Raji (cell line): ENCODE measurements around the gene LRP1B.

Source experiments
- POLR2A ChIP-seq: IDR thresholded peaks from 2 replicates; pipeline ENCODE4 v1.6.1; 2011; ENCODE audit warnings: low read depth, low read length, control low read depth; ENCODE audit not compliant: insufficient read depth

Gene LRP1B

GRCh38 chr2:140200764-140201163 lies 1930.1 kb downstream of the LRP1B start:
- TF ChIP-seq POLR2A: no peak

GRCh38 chr2:140200307-140200706 lies 1930.5 kb downstream of the LRP1B start:
- no peak for TF ChIP-seq POLR2A

DNA sequence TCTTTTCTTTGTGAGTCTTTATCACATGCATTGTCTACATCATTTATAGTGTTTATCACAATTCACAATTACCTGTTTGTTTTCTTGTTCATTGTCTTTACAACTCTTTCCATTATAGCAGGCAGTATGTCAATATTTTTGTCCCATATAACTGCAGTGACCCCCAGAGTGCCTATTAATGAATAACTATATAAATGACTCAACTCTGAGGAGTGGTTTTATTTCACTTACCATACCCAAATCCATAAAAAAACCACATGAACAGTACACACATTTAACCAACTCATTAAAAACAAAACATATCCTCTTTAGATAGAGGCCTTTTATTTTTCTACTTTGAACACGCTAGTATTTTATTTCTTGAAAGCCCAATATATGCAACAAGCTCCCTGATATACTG lies 1931.5 kb downstream of the LRP1B start:
- no peak for TF ChIP-seq POLR2A

DNA sequence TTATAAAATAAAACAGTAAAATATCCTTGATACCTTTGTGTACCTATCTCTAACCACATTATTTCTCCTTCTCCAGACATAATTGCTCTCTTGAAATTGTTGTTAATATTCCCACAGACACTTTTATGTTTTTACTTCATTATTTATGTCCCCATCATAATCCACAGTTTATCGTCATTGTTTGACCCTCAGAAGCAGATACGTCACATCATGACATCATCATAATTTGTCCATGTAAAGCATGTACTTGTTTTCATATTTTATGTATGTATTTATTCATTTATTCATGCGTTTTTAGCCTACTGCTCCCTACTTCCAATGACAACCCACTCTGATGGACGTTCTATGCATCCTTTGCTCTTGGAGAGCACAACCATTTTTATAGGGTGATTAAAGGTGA lies 1943.7 kb downstream of the LRP1B start:
- no peak for TF ChIP-seq POLR2A

- no peak for TF ChIP-seq POLR2A
Measured at GRCh38 chr2:140186313-140186712, 1944.5 kb downstream of the LRP1B start.

DNA sequence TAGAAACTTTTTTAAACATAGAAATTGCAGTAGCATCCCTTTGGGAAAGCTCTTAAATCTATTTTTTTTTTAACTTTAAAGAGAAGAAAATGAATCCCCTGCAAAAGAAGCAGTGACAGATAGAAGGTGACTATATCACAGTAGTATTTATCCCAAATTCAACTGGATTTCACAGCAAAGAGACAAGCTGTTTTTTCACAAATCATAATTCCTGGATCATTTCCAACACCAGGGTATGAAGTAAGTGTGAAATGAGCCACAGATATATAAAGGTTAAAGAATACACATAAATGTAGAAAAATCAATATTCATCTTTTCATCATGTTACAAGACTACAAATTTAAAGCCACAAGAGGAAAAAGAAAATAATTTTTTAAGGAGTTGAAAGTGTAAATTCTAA lies 1945.7 kb downstream of the LRP1B start:
- TF ChIP-seq POLR2A: no peak

DNA sequence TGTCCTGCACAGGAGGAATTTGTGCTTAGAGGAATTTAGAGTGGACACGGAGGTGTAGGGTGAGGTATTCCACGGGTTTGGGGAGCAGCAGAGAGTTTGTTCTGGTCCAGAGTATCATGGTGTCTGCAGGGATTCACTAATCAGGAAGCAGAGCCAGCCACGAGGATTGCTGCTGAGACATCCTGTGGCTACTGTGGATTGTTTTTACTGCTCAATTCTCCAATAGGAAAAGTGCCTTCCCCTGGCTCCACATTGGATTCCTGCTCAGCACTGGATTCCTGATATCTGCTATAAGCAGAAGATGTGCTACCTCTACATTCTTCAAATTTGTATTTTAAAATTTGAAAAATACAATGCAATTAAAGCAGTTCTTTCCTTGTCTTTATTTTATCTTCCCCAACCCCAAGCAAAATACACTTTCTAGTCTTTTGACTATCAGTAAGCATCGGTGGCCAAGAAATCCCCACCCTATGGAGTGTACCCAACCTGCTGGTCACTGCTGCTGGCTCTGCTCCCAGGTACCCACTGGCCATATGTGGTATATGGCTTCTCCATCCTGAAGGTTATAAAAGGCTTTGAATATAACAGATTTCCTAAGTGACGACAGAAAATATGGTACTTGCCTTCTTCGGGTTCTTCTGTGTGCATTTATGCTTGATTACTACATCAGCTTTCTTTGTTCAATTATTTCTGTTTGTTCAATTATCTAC lies 1947.6 kb downstream of the LRP1B start:
- TF ChIP-seq POLR2A: no peak
